ENCODE measurements around the gene PRDX5.

Gene PRDX5

GRCh38 chr11:64303109-64304031 is 14.6 kb upstream of the PRDX5 start:
- TF ChIP-seq CTCF (IDR thresholded peaks at IDR 0.05; ENCODE audit: control insufficient read depth, extremely low read depth, insufficient read depth), result no peak
- DNase-seq (ENCODE audit: low read depth), result no peak
- no peak overlapping the region for H3K4me3 ChIP-seq (ENCODE audit: low read depth, low read length)

- no peak for DNase-seq (ENCODE audit: low read depth)
- no peak for TF ChIP-seq CTCF (IDR thresholded peaks at IDR 0.05; ENCODE audit: control insufficient read depth, extremely low read depth, insufficient read depth)
- peak overlapping the region; percentile 57 for H3K4me3 ChIP-seq (ENCODE audit: low read depth, low read length)
Observed at GRCh38 chr11:64304032-64304315, 13.9 kb upstream of the PRDX5 start.

GRCh38 chr11:64304316-64305072 is 13.4 kb upstream of the PRDX5 start:
- peak; percentile 70 for TF ChIP-seq CTCF (IDR thresholded peaks at IDR 0.05; ENCODE audit: control insufficient read depth, extremely low read depth, insufficient read depth)
- no peak for DNase-seq (ENCODE audit: low read depth)
- peak overlapping the region; percentile 57 for H3K4me3 ChIP-seq (ENCODE audit: low read depth, low read length)

GRCh38 chr11:64305075-64305690 is 12.7 kb upstream of the PRDX5 start, which contains the start of gene ESRRA:
ESRRA (plus strand) TSS chr11:64305524; CDS start chr11:64307180, 1,656 bp downstream.
- no peak for TF ChIP-seq CTCF (IDR thresholded peaks at IDR 0.05; ENCODE audit: control insufficient read depth, extremely low read depth, insufficient read depth)
- peak; percentile 86 for DNase-seq (ENCODE audit: low read depth)
- peak within 1 kb of the TSS; percentile 69 for H3K4me3 ChIP-seq (ENCODE audit: low read depth, low read length)

GRCh38 chr11:64305691-64306562 is 12.0 kb upstream of the PRDX5 start:
- peak overlapping the region; percentile 69 for H3K4me3 ChIP-seq (ENCODE audit: low read depth, low read length)
- peak; percentile 40; the same call in 1 of the 2 replicates for TF ChIP-seq CTCF (IDR thresholded peaks at IDR 0.05; ENCODE audit: control insufficient read depth, extremely low read depth, insufficient read depth)
- peak; percentile 44 for DNase-seq (ENCODE audit: low read depth)

- H3K4me3 ChIP-seq (ENCODE audit: low read depth, low read length), result peak overlapping the region; percentile 69
- no peak for DNase-seq (ENCODE audit: low read depth)
- TF ChIP-seq CTCF (IDR thresholded peaks at IDR 0.05; ENCODE audit: control insufficient read depth, extremely low read depth, insufficient read depth), result no peak
Observed at GRCh38 chr11:64306563-64306875, 11.4 kb upstream of the PRDX5 start.
